MM.1S (cell line): ENCODE results near the gene TNFRSF9.

ENCODE experiments used
- EZH2 ChIP-seq: fragments of 300-600 bp; sonication (generic); optimal IDR thresholded peaks from 2 replicates; pipeline ENCODE3; 2017; ENCODE audit warnings: low read depth, mild to moderate bottlenecking, antibody characterized with exemption, low read length, mixed read lengths
- EZH2phosphoT487 ChIP-seq: fragments of 300-600 bp; sonication (generic); IDR thresholded peaks from 2 replicates; pipeline ENCODE4 v1.6.1; 2018; ENCODE audit warnings: antibody characterized with exemption, low read length
- TF ChIP-seq, protein P1 (sequence below): fragments of 300-600 bp; sonication (generic); IDR thresholded peaks from 2 replicates; pipeline ENCODE4 v1.5.1; 2016; ENCODE audit warnings: antibody characterized with exemption, low read length, mixed read lengths

- TF ChIP-seq, protein P1, sequence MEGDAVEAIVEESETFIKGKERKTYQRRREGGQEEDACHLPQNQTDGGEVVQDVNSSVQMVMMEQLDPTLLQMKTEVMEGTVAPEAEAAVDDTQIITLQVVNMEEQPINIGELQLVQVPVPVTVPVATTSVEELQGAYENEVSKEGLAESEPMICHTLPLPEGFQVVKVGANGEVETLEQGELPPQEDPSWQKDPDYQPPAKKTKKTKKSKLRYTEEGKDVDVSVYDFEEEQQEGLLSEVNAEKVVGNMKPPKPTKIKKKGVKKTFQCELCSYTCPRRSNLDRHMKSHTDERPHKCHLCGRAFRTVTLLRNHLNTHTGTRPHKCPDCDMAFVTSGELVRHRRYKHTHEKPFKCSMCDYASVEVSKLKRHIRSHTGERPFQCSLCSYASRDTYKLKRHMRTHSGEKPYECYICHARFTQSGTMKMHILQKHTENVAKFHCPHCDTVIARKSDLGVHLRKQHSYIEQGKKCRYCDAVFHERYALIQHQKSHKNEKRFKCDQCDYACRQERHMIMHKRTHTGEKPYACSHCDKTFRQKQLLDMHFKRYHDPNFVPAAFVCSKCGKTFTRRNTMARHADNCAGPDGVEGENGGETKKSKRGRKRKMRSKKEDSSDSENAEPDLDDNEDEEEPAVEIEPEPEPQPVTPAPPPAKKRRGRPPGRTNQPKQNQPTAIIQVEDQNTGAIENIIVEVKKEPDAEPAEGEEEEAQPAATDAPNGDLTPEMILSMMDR, result no peak
- TF ChIP-seq EZH2 (no peak), EZH2phosphoT487 (no peak)
Observed at GRCh38 chr1:7928247-7928646, 12.4 kb downstream of the TNFRSF9 start.
